Neuronal stem cell (in vitro differentiated cells): Measurements from ENCODE around the gene BNIP5.

Source experiments
- DNase-seq: peaks from one replicate; pipeline ENCODE4 v3.0.0-alpha.2; 2013; ENCODE audit warnings: low spot score
- H2AFZ ChIP-seq: one replicate; pipeline ENCODE4 v1.6.1; 2013; ENCODE audit warnings: mild to moderate bottlenecking, low read length, inconsistent platforms
- H2AK5ac ChIP-seq: 2 replicates; pipeline ENCODE4 v1.6.1; 2013; ENCODE audit warnings: low read depth, mild to moderate bottlenecking, inconsistent platforms, low read length, moderate library complexity, mixed read lengths
- H2BK120ac ChIP-seq: 2 replicates; pipeline ENCODE4 v1.6.1; 2013; ENCODE audit warnings: low read depth, mild to moderate bottlenecking, inconsistent platforms, low read length, moderate library complexity, mixed read lengths
- H2BK12ac ChIP-seq: one replicate; pipeline ENCODE4 v1.6.1; 2013; ENCODE audit warnings: low read length, inconsistent platforms
- H2BK15ac ChIP-seq: 2 replicates; pipeline ENCODE4 v1.6.1; 2013; ENCODE audit warnings: mild to moderate bottlenecking, low read length, inconsistent platforms, mixed read lengths
- H2BK5ac ChIP-seq: one replicate; pipeline ENCODE4 v1.6.1; 2013; ENCODE audit warnings: inconsistent platforms, mild to moderate bottlenecking, low read length, moderate library complexity
- H3K14ac ChIP-seq: one replicate; pipeline ENCODE4 v1.6.1; 2013; ENCODE audit warnings: low read length, inconsistent platforms
- H3K18ac ChIP-seq: 2 replicates; pipeline ENCODE4 v1.6.1; 2013; ENCODE audit warnings: low read length, inconsistent platforms
- H3K23ac ChIP-seq: 2 replicates; pipeline ENCODE4 v1.6.1; 2013; ENCODE audit warnings: low read depth, mild to moderate bottlenecking, mixed read lengths, low read length, inconsistent platforms; ENCODE audit not compliant: poor library complexity
- H3K27ac ChIP-seq: replicated peaks from 3 replicates; pipeline ENCODE4 v1.5.1; 2013; ENCODE audit warnings: low read length, inconsistent platforms
- H3K27me3 ChIP-seq, 3 experiments: 2 replicates each; pipeline ENCODE4 v1.6.1; 2013; ENCODE audit warnings: low read length in 3 of 3, mild to moderate bottlenecking in 2 of 3, inconsistent platforms in 1 of 3, low read depth in 1 of 3, mixed read lengths in 1 of 3, moderate library complexity in 1 of 3; ENCODE audit not compliant: control insufficient read depth in 3 of 3, insufficient read depth in 3 of 3
- H3K36me3 ChIP-seq, 2 donors: replicated peaks in 1 of 2; 2 replicates each; pipeline ENCODE4 v1.6.1; 2013; ENCODE audit warnings: low read length in 2 of 2; ENCODE audit not compliant: control insufficient read depth in 2 of 2, insufficient read depth in 2 of 2
- H3K4ac ChIP-seq: 2 replicates; pipeline ENCODE4 v1.6.1; 2013; ENCODE audit warnings: inconsistent platforms, mild to moderate bottlenecking, low read length, moderate library complexity
- H3K4me1 ChIP-seq, 2 donors: 1 replicate in 1 of 2; 2 replicates in 1 of 2; pipeline ENCODE4 v1.6.1; 2013; ENCODE audit warnings: low read length in 2 of 2, low read depth in 1 of 2; ENCODE audit not compliant: control insufficient read depth in 2 of 2, insufficient read depth in 1 of 2
- H3K4me2 ChIP-seq: one replicate; pipeline ENCODE4 v1.6.1; 2013; ENCODE audit warnings: mild to moderate bottlenecking, low read length, inconsistent platforms; ENCODE audit not compliant: insufficient read depth, poor library complexity, severe bottlenecking
- H3K4me3 ChIP-seq, 2 donors: 2 replicates each; pipeline ENCODE4 v1.5.1; 2013; ENCODE audit warnings: low read length in 2 of 2, mild to moderate bottlenecking in 2 of 2, inconsistent platforms in 1 of 2, moderate library complexity in 1 of 2
- H3K79me1 ChIP-seq: one replicate; pipeline ENCODE4 v1.6.1; 2013; ENCODE audit warnings: low read depth, mild to moderate bottlenecking, inconsistent platforms, low read length, moderate library complexity
- H3K9ac ChIP-seq: one replicate; pipeline ENCODE4 v1.6.1; 2013; ENCODE audit warnings: mild to moderate bottlenecking, low read depth, low read length, inconsistent platforms; ENCODE audit not compliant: poor library complexity
- H3K9me3 ChIP-seq, 2 donors: replicated peaks in 1 of 2; 2 replicates each; pipeline versions ENCODE3 to v1.6.1; 2013; ENCODE audit warnings: low read length in 2 of 2, mild to moderate bottlenecking in 2 of 2, inconsistent platforms in 1 of 2, low read depth in 1 of 2, mixed read lengths in 1 of 2, moderate library complexity in 1 of 2; ENCODE audit not compliant: control insufficient read depth in 2 of 2, insufficient read depth in 1 of 2
- H4K8ac ChIP-seq: one replicate; pipeline ENCODE4 v1.6.1; 2013; ENCODE audit warnings: low read depth, mild to moderate bottlenecking, inconsistent platforms, low read length, moderate library complexity
- H4K91ac ChIP-seq: one replicate; pipeline ENCODE4 v1.6.1; 2013; ENCODE audit warnings: low read length, low read depth, mild to moderate bottlenecking, inconsistent platforms; ENCODE audit not compliant: poor library complexity
- WGBS, 2 donors: extraction: QIAGEN DNeasy Blood & Tissue Kit; methylation state at CpG; one replicate each; pipeline ENCODE4 v1.1.7; 2013; ENCODE audit warnings: missing lambda C conversion rate in 2 of 2, mixed read lengths in 1 of 2; ENCODE audit not compliant: insufficient read length in 2 of 2, insufficient replicate concordance in 1 of 2; ENCODE audit errors: extremely low coverage in 2 of 2; 5-methylcytosine and 5-hydroxymethylcytosine counted together

The BNIP5 gene

DNA sequence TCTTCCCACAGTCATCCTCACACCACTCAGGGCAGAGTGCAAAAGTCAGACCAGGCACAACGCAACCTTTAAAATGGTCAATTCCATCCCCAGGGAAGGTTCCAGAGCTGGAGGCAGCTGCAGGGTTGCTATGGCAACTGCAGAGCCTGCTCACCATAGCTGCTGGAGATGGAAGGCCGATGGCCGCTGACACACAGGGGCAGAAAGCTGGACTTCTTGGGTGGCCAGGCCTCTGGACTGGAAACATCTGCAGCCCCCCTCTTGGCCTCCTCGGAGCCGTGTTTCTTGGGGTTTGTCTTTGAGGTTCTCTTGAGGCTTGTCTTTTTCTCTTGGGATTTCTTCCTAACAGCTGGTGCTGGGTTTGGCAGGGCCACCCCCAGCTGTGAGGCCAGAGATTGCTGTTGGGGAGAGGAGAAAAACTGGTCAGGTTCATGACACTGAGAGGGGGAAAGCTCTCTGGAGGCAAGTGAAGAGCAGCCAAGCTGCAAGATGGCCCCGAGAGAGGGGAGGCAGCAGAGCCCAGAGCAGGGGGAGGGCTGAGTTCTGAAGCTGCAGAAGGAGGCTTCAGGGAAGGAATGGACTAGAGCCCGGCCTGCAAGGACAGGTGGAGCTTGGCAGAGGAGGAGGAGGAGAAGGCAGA is 10.2 kb downstream of the BNIP5 start:
- peaks cover 0 to 8% (median 0%) of the 10 kb centered on the region in 3 experiments for H3K27me3 ChIP-seq
- no peak overlapping the region for H4K8ac ChIP-seq
- H3K9me3 ChIP-seq, result no peaks in the 10 kb centered on the region
- no peak overlapping the region for H3K9ac ChIP-seq
- H3K27ac ChIP-seq, result no peak overlapping the region
- H3K4me2 ChIP-seq, result no peak overlapping the region
- H3K4me1 ChIP-seq, result peaks cover 18 to 42% of the 10 kb centered on the region in 2 donors
- H3K14ac ChIP-seq, result no peak overlapping the region
- H2BK120ac ChIP-seq, result no peak overlapping the region
- H3K18ac ChIP-seq, result peak overlapping the region; percentile 69
- no CpG with 5 or more reads among the region's 7 CpGs for WGBS, 2 donors
- peak overlapping the region; percentile 22 for H2BK15ac ChIP-seq
- H2BK12ac ChIP-seq, result no peak overlapping the region
- peak overlapping the region; percentile 80 for H2AFZ ChIP-seq
- DNase-seq, result peak; percentile 26
- no peak overlapping the region for H2AK5ac ChIP-seq
- no peak overlapping the region for H3K4me3 ChIP-seq
- no peak overlapping the region for H2BK5ac ChIP-seq
- H3K79me1 ChIP-seq, result no peaks in the 10 kb centered on the region
- no peak overlapping the region for H4K91ac ChIP-seq
- H3K23ac ChIP-seq, result no peak overlapping the region
- no peak overlapping the region for H3K4ac ChIP-seq
- H3K36me3 ChIP-seq, result no peaks in the 10 kb centered on the region

GRCh38 chr6:36324715-36325114 is 12.0 kb downstream of the BNIP5 start:
- Histone ChIP-seq H3K4me3 (no peak overlapping the region), H2BK5ac (no peak overlapping the region), H3K27me3 (peaks cover 0 to 9% (median 0%) of the 10 kb centered on the region in 3 experiments), H3K9me3 (no peaks in the 10 kb centered on the region), H3K23ac (no peak overlapping the region), H2AK5ac (peak overlapping the region; percentile 77), H2BK15ac (no peak overlapping the region), H3K9ac (no peak overlapping the region), H2BK120ac (no peak overlapping the region), H3K4ac (no peak overlapping the region), H3K27ac (no peak overlapping the region), H3K79me1 (no peaks in the 10 kb centered on the region), H3K14ac (no peak overlapping the region), H3K4me1 (peaks cover 18 to 35% of the 10 kb centered on the region in 2 donors), H2BK12ac (no peak overlapping the region), H3K18ac (peak overlapping the region; percentile 44), H4K8ac (no peak overlapping the region), H4K91ac (peak overlapping the region; percentile 40), H3K36me3 (no peaks in the 10 kb centered on the region), H3K4me2 (no peak overlapping the region), H2AFZ (no peak overlapping the region)
- no peak for DNase-seq
- no CpG with 5 or more reads among the region's 4 CpGs for WGBS, 2 donors

DNA sequence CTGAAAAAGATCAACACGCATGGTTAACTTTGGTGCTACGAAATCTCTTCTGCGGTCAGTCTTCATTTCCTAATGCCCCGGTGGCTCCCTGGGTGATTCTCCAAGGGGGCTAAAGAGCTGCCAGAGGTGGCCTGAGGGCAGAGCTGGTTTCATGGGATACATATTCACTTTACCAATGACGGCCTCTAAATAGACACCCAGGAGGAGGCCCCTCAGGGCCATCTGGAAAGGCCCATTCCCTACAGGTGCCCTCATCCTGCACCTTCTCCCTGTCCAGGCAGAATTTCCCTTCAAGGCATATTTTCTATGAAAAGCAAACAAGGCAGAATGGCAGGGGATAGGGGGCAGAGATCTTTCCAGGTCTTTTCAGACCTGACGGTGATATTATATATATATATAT is 12.5 kb downstream of the BNIP5 start:
- Histone ChIP-seq H3K9ac (no peak overlapping the region), H2BK12ac (no peak overlapping the region), H3K27ac (no peak overlapping the region), H3K9me3 (no peaks in the 10 kb centered on the region), H2BK15ac (no peak overlapping the region), H4K8ac (no peak overlapping the region), H2AFZ (no peak overlapping the region), H3K4ac (no peak overlapping the region), H3K18ac (no peak overlapping the region), H2BK120ac (no peak overlapping the region), H3K4me1 (peaks cover 23 to 34% of the 10 kb centered on the region in 2 donors), H3K27me3 (peaks cover 0 to 11% (median 0%) of the 10 kb centered on the region in 3 experiments), H3K23ac (no peak overlapping the region), H3K4me2 (no peak overlapping the region), H4K91ac (no peak overlapping the region), H2AK5ac (peak overlapping the region; percentile 17), H3K79me1 (no peaks in the 10 kb centered on the region), H3K14ac (no peak overlapping the region), H2BK5ac (no peak overlapping the region), H3K36me3 (no peaks in the 10 kb centered on the region), H3K4me3 (no peak overlapping the region)
- DNase-seq, result no peak
- no CpG with 5 or more reads among the region's 6 CpGs for WGBS, 2 donors

- H2AK5ac ChIP-seq, result no peak overlapping the region
- H3K4me3 ChIP-seq, result no peak overlapping the region
- peak overlapping the region; percentile 22 for H3K14ac ChIP-seq
- peaks cover 0 to 3% (median 0%) of the 10 kb centered on the region in 3 experiments for H3K27me3 ChIP-seq
- H3K27ac ChIP-seq, result no peak overlapping the region
- peaks cover 25 to 31% of the 10 kb centered on the region in 2 donors for H3K4me1 ChIP-seq
- no peaks in the 10 kb centered on the region for H3K36me3 ChIP-seq
- H2AFZ ChIP-seq, result peak overlapping the region; percentile 12
- peak overlapping the region; percentile 33 for H3K18ac ChIP-seq
- no peak overlapping the region for H2BK120ac ChIP-seq
- no peak overlapping the region for H2BK12ac ChIP-seq
- no CpG with 5 or more reads among the region's 8 CpGs for WGBS, 2 donors
- H4K91ac ChIP-seq, result no peak overlapping the region
- no peak overlapping the region for H2BK5ac ChIP-seq
- DNase-seq, result peak; percentile 33
- H3K9me3 ChIP-seq, result no peaks in the 10 kb centered on the region
- H4K8ac ChIP-seq, result no peak overlapping the region
- H3K79me1 ChIP-seq, result no peaks in the 10 kb centered on the region
- no peak overlapping the region for H2BK15ac ChIP-seq
- H3K23ac ChIP-seq, result no peak overlapping the region
- H3K4ac ChIP-seq, result no peak overlapping the region
- H3K4me2 ChIP-seq, result no peak overlapping the region
- H3K9ac ChIP-seq, result no peak overlapping the region
These were observed 13.6 kb downstream of the BNIP5 start for GRCh38 chr6:36323062-36323461.
